IPS-11a (cell line): Measurements from ENCODE around the gene RCSD1.
A peak's percentile ranks its signal among the peaks of the same experiment; 100 is the strongest.
"Not testable (repeated sequence)": the region's sequence is repeated elsewhere in the genome, so short reads cannot be mapped to it uniquely, and the experiment has no call there.

Experiments
- H3K4me3 ChIP-seq: one replicate; pipeline ENCODE4 v1.5.1; 2013; ENCODE audit warnings: low read depth, low read length, control low read depth

Gene RCSD1, protein sequence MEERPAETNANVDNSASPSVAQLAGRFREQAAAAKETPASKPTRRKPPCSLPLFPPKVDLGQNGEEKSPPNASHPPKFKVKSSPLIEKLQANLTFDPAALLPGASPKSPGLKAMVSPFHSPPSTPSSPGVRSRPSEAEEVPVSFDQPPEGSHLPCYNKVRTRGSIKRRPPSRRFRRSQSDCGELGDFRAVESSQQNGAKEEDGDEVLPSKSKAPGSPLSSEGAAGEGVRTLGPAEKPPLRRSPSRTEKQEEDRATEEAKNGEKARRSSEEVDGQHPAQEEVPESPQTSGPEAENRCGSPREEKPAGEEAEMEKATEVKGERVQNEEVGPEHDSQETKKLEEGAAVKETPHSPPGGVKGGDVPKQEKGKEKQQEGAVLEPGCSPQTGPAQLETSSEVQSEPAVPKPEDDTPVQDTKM

DNA sequence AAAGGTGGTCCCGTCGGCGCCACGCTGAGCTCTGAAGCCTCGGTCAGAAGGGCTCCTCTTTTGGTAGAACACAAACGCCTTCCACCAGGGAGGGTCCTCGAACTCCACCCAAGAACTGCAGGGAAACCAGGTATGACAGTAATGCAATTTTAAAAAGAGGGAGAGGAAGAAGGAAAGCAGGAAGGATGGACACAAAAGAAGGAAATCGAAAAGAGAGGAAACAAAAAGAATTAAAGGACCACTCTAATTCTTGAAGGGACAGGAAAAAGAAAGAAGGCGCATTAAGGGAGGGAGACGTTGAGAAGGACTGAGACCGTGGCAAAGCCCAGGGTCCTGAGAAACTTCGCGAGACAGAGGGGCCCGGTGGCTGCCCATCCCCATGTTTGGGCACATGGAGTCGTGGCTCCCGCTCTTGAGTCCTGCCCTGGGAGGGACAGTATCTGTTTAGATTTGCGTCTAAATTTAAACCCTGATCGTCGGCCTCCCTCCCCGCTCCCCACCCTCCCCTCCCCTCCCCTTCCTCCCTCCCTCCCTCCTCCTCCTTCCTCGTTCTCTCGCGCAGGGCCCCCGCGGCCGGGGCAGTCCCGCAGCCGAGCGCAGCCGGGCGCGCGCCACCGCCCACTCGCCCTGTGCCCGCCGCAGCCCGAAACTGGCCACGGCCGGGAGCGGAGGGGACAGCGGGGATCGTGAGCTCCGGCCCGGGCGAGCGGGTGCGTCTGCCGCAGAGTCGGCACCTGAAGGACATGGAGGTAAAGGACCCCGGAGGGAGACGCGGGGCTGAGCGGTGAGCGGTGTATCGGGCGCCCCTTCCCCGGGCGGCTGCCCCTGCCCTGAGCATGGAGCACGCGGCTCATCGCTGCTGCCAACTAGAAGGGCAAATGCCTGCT, at the start of gene RCSD1:
RCSD1 (plus strand) TSS at position 552 of the 887 bp plus-strand sequence; CDS start at position 744, 192 bp downstream.
- H3K4me3 ChIP-seq, result peak within 1 kb of the TSS; percentile 54

GRCh38 chr1:167582064-167582463, 48.0 kb upstream of the RCSD1 start:
- H3K4me3 ChIP-seq, result no peak overlapping the region

DNA sequence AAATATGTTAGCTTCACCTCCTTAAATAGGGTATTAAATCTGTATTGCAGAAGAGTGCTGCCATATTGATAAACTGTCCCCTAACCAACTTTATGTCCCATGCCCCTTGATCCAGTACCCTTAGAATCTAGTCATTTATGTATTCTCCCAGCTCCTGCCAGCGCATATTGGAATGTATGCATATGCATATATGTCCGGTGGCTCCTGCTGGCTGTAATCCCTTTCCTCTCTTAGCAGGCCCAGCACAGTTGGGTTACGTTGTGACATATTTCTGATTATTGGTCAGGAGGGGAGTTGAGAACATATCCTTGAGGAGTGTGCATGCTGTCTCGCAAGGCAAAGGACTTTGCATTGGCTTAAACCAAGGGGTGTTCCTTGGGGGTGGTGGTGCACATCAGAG, 47.3 kb upstream of the RCSD1 start:
- no peak overlapping the region for H3K4me3 ChIP-seq

GRCh38 chr1:167584581-167584980, 45.5 kb upstream of the RCSD1 start:
- no peak overlapping the region for H3K4me3 ChIP-seq

GRCh38 chr1:167587342-167587741, 42.7 kb upstream of the RCSD1 start:
- H3K4me3 ChIP-seq, result no peak overlapping the region

DNA sequence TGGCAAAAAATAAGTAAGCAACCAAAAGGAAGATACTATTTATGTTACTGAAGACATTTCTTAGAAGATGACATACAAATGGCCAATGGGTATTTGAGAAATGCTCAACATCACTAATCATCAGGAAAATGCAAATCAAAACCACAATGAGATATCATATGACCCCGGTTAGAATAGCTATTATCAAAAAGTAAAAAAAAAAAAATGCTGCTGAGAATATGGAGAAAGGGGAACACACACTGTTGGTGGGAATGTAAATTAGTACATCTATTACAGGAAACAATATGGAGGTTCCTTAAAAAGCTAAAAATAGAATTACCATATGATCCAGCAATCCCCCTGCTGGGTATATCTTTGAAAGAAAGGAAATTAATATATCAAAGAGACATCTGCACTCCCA, 42.2 kb upstream of the RCSD1 start:
- H3K4me3 ChIP-seq, result no peak overlapping the region

DNA sequence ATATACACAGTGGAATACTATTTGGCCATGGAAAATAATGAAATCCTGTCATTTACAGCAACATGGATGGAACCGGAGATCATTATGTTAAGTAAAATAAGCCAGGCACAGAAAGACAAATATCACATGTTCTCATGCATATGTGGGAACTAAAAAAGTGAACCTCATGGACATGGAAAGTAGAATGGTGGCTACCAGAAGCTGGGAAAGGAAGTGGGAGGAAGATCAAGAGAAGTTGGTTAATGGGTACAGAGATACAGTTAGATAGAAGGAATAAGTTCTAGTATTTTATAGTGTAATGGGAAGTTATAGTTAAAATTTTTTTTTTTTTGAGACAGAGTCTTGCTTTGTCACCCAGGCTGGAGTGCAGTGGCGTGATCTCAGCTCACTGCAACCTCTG, 41.7 kb upstream of the RCSD1 start:
- no peak overlapping the region for H3K4me3 ChIP-seq

GRCh38 chr1:167592475-167592874, 37.6 kb upstream of the RCSD1 start:
- H3K4me3 ChIP-seq, result no peak overlapping the region

GRCh38 chr1:167593860-167594259, 36.2 kb upstream of the RCSD1 start:
- H3K4me3 ChIP-seq, result no peak overlapping the region

DNA sequence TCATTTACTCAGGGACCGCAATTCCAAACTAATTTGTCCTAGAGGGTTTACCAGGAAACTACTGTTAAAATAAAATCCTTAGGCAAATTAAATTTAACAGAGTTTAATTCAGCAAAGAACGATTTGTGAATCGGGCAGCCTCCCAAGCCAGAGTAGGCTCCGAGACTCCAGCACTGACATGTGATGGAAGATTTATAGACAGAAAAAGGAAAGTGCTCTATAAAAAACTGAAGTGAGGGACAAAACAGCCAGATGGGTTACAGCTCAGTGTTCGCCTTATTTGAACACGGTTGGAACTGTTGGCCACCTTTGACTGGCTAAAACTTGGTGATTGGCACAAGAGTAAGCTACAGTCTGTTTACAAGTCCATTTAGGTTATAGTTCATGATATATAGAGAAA, 35.2 kb upstream of the RCSD1 start:
- H3K4me3 ChIP-seq, result no peak overlapping the region

DNA sequence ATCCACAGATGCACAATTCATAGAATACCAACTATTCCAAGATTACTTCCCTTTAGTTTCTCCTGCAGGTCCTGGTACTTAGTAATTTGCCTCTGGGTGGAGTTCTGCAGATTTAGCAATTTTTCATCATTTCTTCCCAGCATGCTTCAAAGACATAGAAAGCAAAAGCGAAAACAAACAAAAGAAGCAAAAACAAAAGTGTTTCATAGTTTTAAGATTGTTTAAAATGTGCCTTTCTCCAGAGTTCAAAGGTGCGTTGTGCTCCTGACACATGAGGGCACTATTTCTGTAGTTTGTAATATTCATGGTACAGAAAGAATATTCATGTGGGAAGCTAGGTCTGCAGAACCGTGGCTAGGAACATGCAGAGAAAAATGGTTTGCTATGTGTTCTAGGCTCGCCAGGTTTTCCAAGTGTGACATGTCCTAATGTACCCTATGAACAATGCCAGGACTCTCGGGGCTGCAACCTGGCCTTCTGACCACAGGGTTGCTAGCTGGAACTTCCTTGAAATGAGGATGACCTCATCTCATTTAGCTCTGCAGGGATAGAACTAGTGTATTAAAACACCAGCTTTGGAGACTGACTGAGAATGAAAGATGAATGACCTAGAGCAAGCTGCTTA, 30.0 kb upstream of the RCSD1 start:
- no peak overlapping the region for H3K4me3 ChIP-seq

DNA sequence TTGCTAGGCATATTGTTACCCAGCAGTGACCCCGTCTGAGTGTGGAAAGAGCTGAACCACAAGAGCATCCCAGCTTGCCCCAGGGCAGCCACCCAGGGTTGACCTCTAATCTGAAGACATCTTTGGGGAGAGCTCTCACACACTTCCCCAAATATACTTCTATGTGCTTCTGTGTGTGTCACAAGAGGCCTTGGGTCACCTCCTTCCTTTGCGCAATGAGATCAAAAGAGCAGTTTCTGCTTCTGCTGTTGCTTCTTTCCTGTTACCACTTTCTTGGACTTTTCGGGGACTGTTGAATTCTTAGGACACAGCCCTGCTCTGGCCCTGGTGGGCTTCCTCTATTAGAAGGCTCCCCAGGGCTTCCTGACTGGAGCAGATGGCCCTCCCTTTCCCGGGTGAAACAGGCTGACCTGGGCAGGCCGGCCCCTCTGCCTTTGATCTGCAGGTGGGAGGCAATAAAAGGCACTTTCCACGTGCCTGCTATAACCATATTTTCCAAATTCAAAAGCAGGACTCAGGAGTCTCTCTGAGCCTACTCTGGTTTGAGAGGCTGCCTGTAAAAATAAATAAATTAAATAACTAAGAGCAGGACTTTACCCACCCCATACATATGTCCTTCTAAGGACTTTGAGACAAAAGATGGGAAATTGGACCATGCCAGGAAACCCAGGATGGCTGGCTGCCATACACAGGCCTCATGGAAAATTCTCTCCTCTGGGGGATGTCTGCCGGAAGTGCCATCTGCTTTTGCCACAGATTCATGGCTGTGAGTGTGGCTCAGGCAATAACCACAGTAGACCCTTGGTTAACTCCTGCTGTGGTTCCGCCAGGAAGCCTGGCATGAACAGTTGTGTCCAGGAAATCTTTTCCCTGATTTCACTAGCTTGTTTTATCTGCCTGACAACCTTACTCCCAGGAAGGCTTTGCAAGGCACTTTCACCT, 28.3 kb upstream of the RCSD1 start:
- H3K4me3 ChIP-seq, result no peak overlapping the region

- H3K4me3 ChIP-seq, result no peak overlapping the region
Observed at GRCh38 chr1:167602840-167603239, 27.2 kb upstream of the RCSD1 start.

DNA sequence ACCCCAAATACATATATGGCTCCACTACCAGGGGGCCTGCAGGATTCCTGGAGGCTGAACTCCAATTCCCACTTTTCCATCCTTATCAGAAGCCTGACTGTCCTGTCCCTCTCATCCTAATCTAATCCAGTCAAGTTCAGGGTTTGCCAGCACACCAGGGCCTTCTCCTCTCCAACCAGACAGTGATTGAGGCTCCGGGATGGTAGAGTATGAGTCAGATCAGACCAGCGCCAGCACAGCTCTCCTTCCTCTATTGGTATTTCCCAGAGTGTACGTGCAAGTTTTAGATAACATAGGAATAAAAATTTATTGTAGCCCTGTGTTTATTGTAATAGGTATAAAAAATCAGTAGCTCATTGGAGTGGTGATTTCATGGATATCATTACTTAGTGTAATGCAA, 24.5 kb upstream of the RCSD1 start:
- H3K4me3 ChIP-seq, result no peak overlapping the region

- no peak overlapping the region for H3K4me3 ChIP-seq
Observed at GRCh38 chr1:167611983-167612382, 18.0 kb upstream of the RCSD1 start.

DNA sequence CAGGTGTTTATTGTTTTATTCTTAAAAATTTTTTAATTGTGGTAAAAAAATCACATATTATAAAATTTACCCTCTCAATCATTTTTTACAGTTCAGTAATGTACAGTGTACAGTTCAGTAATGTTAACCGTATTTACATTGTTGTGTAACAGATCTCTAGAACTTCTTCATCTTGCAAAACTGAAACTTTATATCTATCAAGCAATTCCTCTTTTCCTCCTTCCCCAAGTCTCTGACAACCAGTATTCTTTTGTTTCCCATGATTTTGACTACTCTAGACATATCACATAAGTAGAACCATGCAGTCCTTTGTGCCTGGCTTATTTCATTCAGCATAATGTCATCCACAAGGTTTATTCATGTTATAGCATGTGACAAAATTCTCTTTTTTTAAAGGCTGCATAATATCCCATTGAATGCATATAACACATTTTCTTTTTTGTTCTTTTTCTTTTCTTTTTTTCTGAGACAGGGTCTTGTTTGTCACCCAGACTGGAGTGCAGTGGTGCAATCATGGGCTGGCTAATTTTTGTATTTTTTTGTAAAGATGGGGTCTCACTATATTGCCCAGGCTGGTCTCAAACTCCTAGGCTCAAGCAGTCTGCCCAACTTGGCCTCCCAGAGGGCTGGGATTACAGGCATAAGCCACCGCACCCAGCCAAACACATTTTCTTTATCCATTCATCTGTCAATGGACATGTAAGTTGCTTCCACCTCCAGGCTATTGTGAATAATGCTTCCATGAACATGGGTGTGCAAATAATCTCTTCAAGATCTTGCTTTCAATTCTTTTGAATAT, 17.2 kb upstream of the RCSD1 start:
- H3K4me3 ChIP-seq, result no peak overlapping the region

GRCh38 chr1:167613984-167614383, 16.0 kb upstream of the RCSD1 start:
- H3K4me3 ChIP-seq, result not testable (repeated sequence)

GRCh38 chr1:167614851-167615250, 15.2 kb upstream of the RCSD1 start:
- no peak overlapping the region for H3K4me3 ChIP-seq

- H3K4me3 ChIP-seq, result no peak overlapping the region
Observed at GRCh38 chr1:167616521-167616920, 13.5 kb upstream of the RCSD1 start.
